GM12878 (cell line): Measurements from ENCODE around the gene KPNA3. TPM values are rescaled to one million over a fixed set of nuclear protein-coding genes. Genes with fewer than 3 reads are reported as not detected.
"Not testable (repeated sequence)": the region's sequence is repeated elsewhere in the genome, so short reads cannot be mapped to it uniquely, and the experiment has no call there.

Source experiments
- ATAC-seq: fragments of 200-7000 bp; cut with Tn5 transposase; 3 replicates; pipeline ENCODE4 v1.9.1; 2020; ENCODE audit warnings: mild to moderate bottlenecking, moderate library complexity
- BruUV-seq: library from RNA; stranded (reverse); fragments of 400-500 nt; replicated peaks from 2 replicates; lab custom pipeline; 2021; lab: Mats Ljungman, UMichigan
- CTCF ChIA-PET: fragments of 300-600 bp; sonication (Branson Sonifier 250); formaldehyde crosslinking; extraction: SDS; loops from one replicate; lab custom pipeline; 2021; ENCODE audit warnings: inconsistent platforms; lab: Yijun Ruan, JAX
- POLR2A ChIA-PET: fragments of 350-600 bp; formaldehyde crosslinking; extraction: SDS; loops from one replicate; lab custom pipeline; 2021; ENCODE audit warnings: inconsistent platforms; lab: Charles Lee
- RAD21 ChIA-PET: fragments of 300-600 bp; sonication (Branson Sonifier 250); formaldehyde crosslinking; loops from one replicate; lab custom pipeline; 2023; ENCODE audit warnings: antibody characterized with exemption; ENCODE audit not compliant: unreplicated experiment; lab: Charles Lee
- SMC1A ChIA-PET: fragments of 300-600 bp; sonication (Branson Sonifier 250); formaldehyde crosslinking; loops from one replicate; lab custom pipeline; 2023; ENCODE audit not compliant: unreplicated experiment, uncharacterized antibody; lab: Charles Lee
- DNase-seq: peaks from one replicate; pipeline ENCODE4 v3.0.0-alpha.2; 2011; ENCODE audit warnings: low read depth, low spot score
- FAIRE-seq: peaks from 3 replicates; lab custom pipeline; 2011; peaks lifted over from hg19 to GRCh38; lab: Jason Lieb, UNC
- H2AFZ ChIP-seq: 2 replicates; pipeline ENCODE4 v1.6.0; 2011; ENCODE audit warnings: low read depth, low read length, control low read depth; ENCODE audit not compliant: control insufficient read depth
- H3K27ac ChIP-seq: 2 replicates; pipeline ENCODE4 v1.5.1; 2011; ENCODE audit warnings: control low read depth; ENCODE audit not compliant: control insufficient read depth, insufficient read depth
- H3K27me3 ChIP-seq, 2 experiments: replicated peaks in 1 of 2; 2 replicates each; pipeline versions ENCODE4 v1.6.0 to v1.6.1; 2011; ENCODE audit warnings: low read length in 1 of 2; ENCODE audit not compliant: control insufficient read depth in 2 of 2, insufficient read depth in 2 of 2
- H3K36me3 ChIP-seq, 2 experiments: 2 replicates each; pipeline ENCODE4 v1.5.1; 2011; ENCODE audit warnings: low read length in 1 of 2; ENCODE audit not compliant: control insufficient read depth in 2 of 2, insufficient read depth in 2 of 2
- H3K4me1 ChIP-seq: 2 replicates; pipeline ENCODE4 v1.6.1; 2011; ENCODE audit warnings: mild to moderate bottlenecking, low read length, moderate library complexity, mixed read lengths; ENCODE audit not compliant: control insufficient read depth, insufficient read depth
- H3K4me2 ChIP-seq: 2 replicates; pipeline ENCODE4 v1.6.0; 2011; ENCODE audit warnings: control low read depth; ENCODE audit not compliant: control insufficient read depth, insufficient read depth
- H3K4me3 ChIP-seq: fragments of 200-600 bp; sonication (generic); 2 replicates; pipeline ENCODE4 v1.5.1; 2016
- H3K79me2 ChIP-seq: 2 replicates; pipeline ENCODE4 v1.6.0; 2011; ENCODE audit warnings: low read length; ENCODE audit not compliant: control insufficient read depth, insufficient read depth
- H3K9ac ChIP-seq: 2 replicates; pipeline ENCODE4 v1.8.0; 2011; ENCODE audit warnings: low read length, control low read depth, mixed read lengths; ENCODE audit not compliant: control insufficient read depth, insufficient read depth
- H3K9me3 ChIP-seq: replicated peaks from 3 replicates; pipeline ENCODE4 v1.5.1; 2011; ENCODE audit warnings: mild to moderate bottlenecking, low read length; ENCODE audit not compliant: control insufficient read depth, insufficient read depth
- H4K20me1 ChIP-seq: 2 replicates; pipeline ENCODE4 v1.6.0; 2011; ENCODE audit not compliant: control insufficient read depth, insufficient read depth
- ATF2 ChIP-seq: IDR thresholded peaks from 2 replicates; pipeline ENCODE4 v1.6.1; 2012; ENCODE audit warnings: low read length, inconsistent platforms
- ATF3 ChIP-seq: IDR thresholded peaks from 2 replicates; pipeline ENCODE4 v1.6.1; 2011; ENCODE audit warnings: low read depth, mild to moderate bottlenecking, low read length, moderate library complexity, borderline replicate concordance; ENCODE audit errors: extremely low read depth
- BCL3 ChIP-seq: IDR thresholded peaks from 2 replicates; pipeline ENCODE4 v1.6.1; 2011; ENCODE audit warnings: borderline replicate concordance, low read depth, mild to moderate bottlenecking, moderate library complexity, low read length; ENCODE audit not compliant: insufficient read depth, poor library complexity, severe bottlenecking
- ESRRA ChIP-seq: IDR thresholded peaks from 2 replicates; pipeline ENCODE4 v1.6.1; 2012; ENCODE audit warnings: mild to moderate bottlenecking, low read length, improper control_type of control experiment
- EZH2 ChIP-seq: IDR thresholded peaks from 2 replicates; pipeline ENCODE4 v1.6.1; 2012; ENCODE audit warnings: low read depth, mild to moderate bottlenecking, control low read depth, inconsistent platforms, low read length, borderline replicate concordance; ENCODE audit not compliant: control insufficient read depth
- FOS ChIP-seq: IDR thresholded peaks from 3 replicates; pipeline ENCODE4 v1.6.1; 2011; ENCODE audit warnings: borderline replicate concordance; ENCODE audit not compliant: insufficient read length; ENCODE audit errors: extremely low read depth
- HCFC1 ChIP-seq: fragments of 150-350 bp; IDR thresholded peaks from 2 replicates; pipeline ENCODE4 v1.6.1; 2014; ENCODE audit warnings: low read length
- JUNB ChIP-seq: IDR thresholded peaks from 2 replicates; pipeline ENCODE4 v1.6.1; 2016; ENCODE audit warnings: antibody characterized with exemption, mild to moderate bottlenecking
- JUND ChIP-seq: IDR thresholded peaks from 2 replicates; pipeline ENCODE4 v1.6.1; 2012; ENCODE audit warnings: low read depth, mild to moderate bottlenecking, low read length, improper control_type of control experiment, moderate library complexity
- MEF2A ChIP-seq: IDR thresholded peaks from 2 replicates; pipeline ENCODE4 v1.6.1; 2011; ENCODE audit warnings: low read depth, mild to moderate bottlenecking, low read length, moderate library complexity; ENCODE audit not compliant: insufficient read depth
- NFXL1 ChIP-seq: fragments of 450-650 bp; IDR thresholded peaks from 2 replicates; pipeline ENCODE4 v1.6.1; 2017; ENCODE audit warnings: antibody characterized with exemption, mild to moderate bottlenecking, borderline replicate concordance
- NFYB ChIP-seq: IDR thresholded peaks from 2 replicates; pipeline ENCODE4 v1.6.1; 2011; ENCODE audit warnings: low read depth, mild to moderate bottlenecking, low read length, improper control_type of control experiment, moderate library complexity; ENCODE audit not compliant: insufficient read depth
- POLR2A ChIP-seq: IDR thresholded peaks from 2 replicates; pipeline ENCODE4 v1.6.1; 2011; ENCODE audit warnings: low read depth, mild to moderate bottlenecking, low read length
- SMAD5 ChIP-seq: IDR thresholded peaks from 2 replicates; pipeline ENCODE4 v1.6.1; 2016; ENCODE audit warnings: antibody characterized with exemption, low read depth
- SP1 ChIP-seq: IDR thresholded peaks from one replicate; pipeline ENCODE4 v1.6.1; 2011; ENCODE audit warnings: low read depth, low read length
- WGBS: methylation state at CpG from one replicate; pipeline ENCODE4 v1.1.6; 2016; ENCODE audit warnings: low lambda C conversion rate; ENCODE audit not compliant: insufficient replicate concordance, insufficient coverage; ENCODE audit errors: missing lambda C conversion rate; 5-methylcytosine and 5-hydroxymethylcytosine counted together
- in situ Hi-C: fragments of 300-500 bp; cut with MboI; formaldehyde crosslinking; loops from 9 replicates; pipeline ENCODE4 v1.14.3; 2018; ENCODE audit warnings: mixed read lengths
- intact Hi-C: fragments of 100-400 bp; cut with micrococcal nuclease; formaldehyde crosslinking; loops from one replicate; pipeline ENCODE4 v1.14.2; 2022; ENCODE audit not compliant: unreplicated experiment
- polyA plus RNA-seq, 11 experiments: library from polyadenylated mRNA; depleted of rRNA in 4 of 11; unstranded in 6 of 11; stranded (reverse) in 5 of 11; fragments of >200 nt; fragmentation: Nextera tagmentation in 4 of 11; fragmentation: Illumina TruSeq in 1 of 11; extraction: Ambion mirVana in 4 of 11; extraction: Trizol in 1 of 11; gene quantifications; 1 replicate in 1 of 11; 2 replicates in 10 of 11; pipeline versions ENCODE4 v1.2.1 to v1.2.3, GENCODE V29; 2011 to 2016; ENCODE audit warnings: inconsistent platforms in 2 of 11, missing spikeins in 2 of 11, low read depth in 1 of 11
- total RNA-seq, 4 experiments: library from RNA; depleted of rRNA in 3 of 4; stranded (reverse); fragments of >200 nt in 3 of 4; fragmentation: Illumina TruSeq in 1 of 4; extraction: Trizol in 1 of 4; gene quantifications; 2 replicates each; pipeline versions ENCODE4 v1.2.1 to v1.2.3, GENCODE V29; 2013 to 2021

Gene KPNA3
- total and polyA plus RNA-seq, 10 of the 15 experiments (the other 5 are each of a cell fraction or from before 2014, with no cell fraction given): 23.3 to 50.5 (median 31.1) TPM

GRCh38 chr13:49806126-49806536, 13.6 kb upstream of the KPNA3 start:
- RAD21 ChIA-PET: no interaction called here
- Histone ChIP-seq H3K36me3 (no peaks in the 10 kb centered on the region), H3K79me2 (no peaks in the 10 kb centered on the region), H3K27me3 (no peaks in the 10 kb centered on the region; a peak in 1 of 4 replicates), H3K27ac (no peak overlapping the region), H3K9me3 (no peaks in the 10 kb centered on the region), H3K4me2 (no peak overlapping the region), H3K4me1 (no peaks in the 10 kb centered on the region), H2AFZ (no peak overlapping the region)
- SMC1A ChIA-PET: interaction anchor here (0.7 to 1.7 kb wide), 3 partner anchors 13 to 37 kb away, joined by 3 to 5 read pairs (median 3); partner anchors contain the start of gene KPNA3
- ATAC-seq: no peak
- no TSS peak for BruUV-seq
- CTCF ChIA-PET: interaction anchor here (0.6 to 3.2 kb wide), 3 partner anchors 8 to 14 kb away, joined by 3 to 10 read pairs (median 4); partner anchors contain the start of gene KPNA3
- in situ Hi-C loops: no loop called here
- intact Hi-C loops: no loop called here
- POLR2A ChIA-PET: no interaction called here
- TF ChIP-seq NFYB: no peak
- no peak for TF ChIP-seq BCL3
- no peak for TF ChIP-seq JUND
- TF ChIP-seq ATF3: no peak
- TF ChIP-seq NFXL1: no peak
- TF ChIP-seq MEF2A: no peak
- TF ChIP-seq JUNB: no peak
- TF ChIP-seq SP1: no peak
- TF ChIP-seq HCFC1: no peak
- no peak for TF ChIP-seq POLR2A
- TF ChIP-seq ESRRA: no peak
- TF ChIP-seq FOS: no peak
- no peak for TF ChIP-seq SMAD5
- TF ChIP-seq EZH2: no peak
- no peak for TF ChIP-seq ATF2
- TF ChIP-seq, all 136 proteins: peak for 0
- 6% methylated on average over 3 of the region's 3 CpGs for WGBS
- H4K20me1 ChIP-seq: no peaks in the 10 kb centered on the region
- H3K9ac ChIP-seq: no peak overlapping the region
- DNase-seq: no peak
- H3K4me3 ChIP-seq: no peak overlapping the region
- no peak for FAIRE-seq

- ChIA-PET SMC1A (interaction anchor here (1.0 kb wide), 1 partner anchor 10 kb away, joined by 3 read pairs; the partner anchor contains the start of gene KPNA3), CTCF (interaction anchor here (1.1 to 3.2 kb wide), 2 partner anchors 11 to 18 kb away, joined by 3 to 10 read pairs; partner anchors contain the start of gene KPNA3)
- H3K9ac ChIP-seq, RAD21 ChIA-PET, H3K4me2 ChIP-seq, H3K4me1 ChIP-seq, H3K4me3 ChIP-seq, in situ Hi-C loops, DNase-seq, H3K9me3 ChIP-seq, BruUV-seq, H3K36me3 ChIP-seq, FAIRE-seq, H4K20me1 ChIP-seq, H3K27me3 ChIP-seq, H2AFZ ChIP-seq, H3K27ac ChIP-seq, intact Hi-C loops, ATAC-seq, H3K79me2 ChIP-seq, POLR2A ChIA-PET: not testable (repeated sequence)
- 54% methylated on average over 4 of the region's 10 CpGs for WGBS
These were observed 10.6 kb upstream of the KPNA3 start for GRCh38 chr13:49803047-49803446.
